Stimulated activated CD8-positive, alpha-beta memory T cell treated with anti-CD3 and anti-CD28 coated beads, Interleukin-15, amount 100 ng/mL, for 4 hours (primary cell): ENCODE data around the gene TMEM218.
"Not testable (repeated sequence)": the region's sequence is repeated elsewhere in the genome, so short reads cannot be mapped to it uniquely, and the experiment has no call there.

Experiments
- DNase-seq, 2 donors: peaks; one replicate each; pipeline ENCODE4 v3.0.0-alpha.2; 2020; ENCODE audit warnings: low read depth in 2 of 2

The TMEM218 gene

GRCh38 chr11:125075242-125075625 lies 36.2 kb downstream of the TMEM218 start:
- DNase-seq: no peak

DNA sequence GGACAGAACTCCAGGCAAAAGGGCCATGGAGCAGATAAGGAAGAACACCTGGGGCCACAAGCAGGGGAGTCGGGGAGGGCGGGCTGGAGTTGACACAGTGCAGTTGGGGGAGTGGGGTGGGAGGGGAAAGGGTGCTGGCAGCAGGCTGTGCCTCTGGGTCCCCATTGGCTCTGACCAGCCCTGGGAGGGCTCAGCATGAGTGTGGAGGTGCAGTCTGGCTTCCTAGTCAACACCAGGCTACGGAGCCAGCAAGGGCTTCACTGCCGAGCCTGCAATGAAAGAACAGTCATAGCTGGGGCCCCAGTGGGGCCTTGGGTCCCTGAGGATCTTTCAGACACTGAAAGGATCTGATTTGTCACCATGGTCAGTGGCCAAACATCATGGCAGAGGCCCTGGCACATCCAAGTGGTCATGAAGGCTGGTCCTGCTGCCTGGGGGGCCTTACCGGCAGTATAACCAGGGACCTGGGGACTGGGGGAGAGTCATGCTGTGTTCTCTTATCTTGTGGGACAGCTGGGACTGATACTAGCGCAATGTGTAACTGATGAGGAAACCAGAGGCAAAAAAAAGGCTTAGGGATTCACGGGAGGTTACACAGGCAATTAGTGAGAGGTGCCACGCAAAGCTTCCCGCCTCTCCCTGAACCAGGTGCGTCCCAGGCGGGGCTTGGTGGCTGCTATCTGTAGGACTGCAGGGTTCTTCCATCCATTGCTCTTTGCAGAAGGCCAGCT lies 36.8 kb downstream of the TMEM218 start:
- no peak for DNase-seq

DNA sequence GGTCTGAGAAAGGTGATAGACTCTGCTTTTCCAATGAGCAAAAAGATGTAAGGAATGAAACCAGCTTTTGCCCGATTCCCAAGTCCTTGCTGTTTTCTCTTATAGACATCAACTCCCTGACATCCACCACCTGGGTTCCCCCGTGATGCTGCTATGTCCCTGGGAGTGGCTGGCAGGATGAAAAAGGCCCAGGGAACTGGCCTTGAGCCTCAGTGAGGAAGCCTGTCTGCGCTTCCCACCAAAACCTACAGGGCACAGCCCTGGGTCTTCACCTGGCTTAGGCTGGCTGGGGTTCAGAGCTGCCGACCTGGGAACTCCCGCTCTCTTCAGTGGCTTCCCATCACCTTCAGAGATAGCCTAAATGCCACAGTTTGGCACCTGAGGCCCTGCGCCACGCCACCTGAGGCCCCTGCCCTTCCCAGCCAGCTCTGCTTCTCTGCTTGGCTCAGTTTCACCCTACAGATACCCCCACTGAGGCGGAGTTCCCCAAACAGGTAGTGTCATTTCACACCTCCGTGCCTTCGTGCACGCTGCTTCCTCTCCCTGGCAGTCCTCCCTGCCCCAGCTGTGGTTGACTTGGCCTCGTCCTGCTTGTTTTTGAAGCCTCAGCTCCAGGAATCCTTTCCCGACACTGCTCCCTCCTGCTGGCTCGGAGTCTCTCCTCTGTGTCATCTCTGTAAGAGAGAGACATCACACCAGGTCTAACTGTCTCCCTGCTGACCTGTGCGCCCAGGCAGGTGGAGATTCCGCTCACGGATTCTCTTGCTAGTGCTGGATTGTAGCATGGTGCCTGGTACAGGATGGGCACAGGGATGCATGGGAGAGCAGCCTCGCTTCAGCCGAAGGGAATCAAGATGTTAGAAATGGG lies 37.6 kb downstream of the TMEM218 start:
- DNase-seq: no peak

DNA sequence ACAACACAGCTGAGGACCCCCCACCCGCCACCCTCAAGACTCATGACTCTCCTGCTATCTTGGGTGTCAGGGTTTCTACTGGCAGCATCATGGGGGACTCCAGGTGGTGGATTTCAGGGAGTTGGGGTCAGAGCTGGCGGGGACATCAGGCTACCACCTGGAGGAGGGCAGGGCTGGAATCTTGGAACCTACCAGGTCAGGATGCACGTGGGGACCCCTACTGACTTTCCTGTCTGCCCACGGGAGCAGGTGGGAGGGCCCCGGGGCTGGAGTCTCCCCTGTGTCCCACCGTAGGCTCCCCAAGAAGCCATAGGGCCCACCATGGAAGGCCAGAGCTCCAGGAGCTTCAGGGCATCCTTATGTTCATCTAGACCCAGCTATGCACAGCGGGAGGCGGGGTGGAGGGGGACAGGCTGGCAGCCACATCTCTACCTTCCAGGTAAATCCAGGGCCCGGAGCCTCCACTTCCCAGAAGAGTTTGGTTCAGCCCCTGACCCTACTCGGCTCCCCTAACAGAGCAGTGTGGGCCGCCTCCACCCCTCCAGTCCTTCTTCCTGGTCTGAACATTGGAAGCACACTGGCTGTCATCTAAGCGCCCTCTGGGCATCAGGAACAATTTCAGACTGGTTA lies 38.4 kb downstream of the TMEM218 start:
- DNase-seq: no peak

DNA sequence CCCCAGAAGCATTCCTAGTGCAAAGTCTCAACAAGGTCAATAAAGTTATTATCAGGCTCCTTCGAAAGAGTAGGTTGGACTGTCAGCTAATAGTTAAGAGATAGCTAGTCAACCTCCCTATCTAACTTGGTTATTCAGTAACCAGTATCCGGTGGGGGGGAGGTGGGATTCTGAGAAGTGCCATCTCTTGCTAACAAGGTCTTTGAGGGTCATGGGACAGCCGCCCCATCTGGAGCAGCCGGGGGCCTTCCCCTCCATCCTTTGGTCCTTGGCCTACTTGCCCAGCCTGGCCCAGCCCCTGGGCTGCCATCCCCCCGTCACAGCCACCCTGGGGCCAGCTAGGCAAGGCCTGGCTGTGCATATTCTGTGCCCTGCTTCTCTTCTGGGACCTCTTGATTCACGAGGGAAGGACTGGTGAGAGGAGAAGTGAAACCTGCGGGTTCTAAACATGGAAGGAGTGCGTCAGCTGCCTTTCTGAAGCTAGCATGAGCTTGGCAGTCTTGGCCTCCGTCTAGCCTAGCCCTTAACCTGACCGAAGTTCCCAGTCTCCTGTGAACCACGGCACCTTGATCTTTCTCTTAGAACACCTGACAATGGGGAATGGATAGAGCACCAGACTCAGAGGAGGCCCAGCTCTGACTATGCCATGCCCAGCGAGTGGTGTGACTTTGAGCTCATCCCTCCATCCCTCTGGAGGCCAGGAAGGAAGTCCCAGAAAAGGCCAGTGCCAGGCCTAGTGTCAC lies 39.0 kb downstream of the TMEM218 start:
- DNase-seq: no peak

DNA sequence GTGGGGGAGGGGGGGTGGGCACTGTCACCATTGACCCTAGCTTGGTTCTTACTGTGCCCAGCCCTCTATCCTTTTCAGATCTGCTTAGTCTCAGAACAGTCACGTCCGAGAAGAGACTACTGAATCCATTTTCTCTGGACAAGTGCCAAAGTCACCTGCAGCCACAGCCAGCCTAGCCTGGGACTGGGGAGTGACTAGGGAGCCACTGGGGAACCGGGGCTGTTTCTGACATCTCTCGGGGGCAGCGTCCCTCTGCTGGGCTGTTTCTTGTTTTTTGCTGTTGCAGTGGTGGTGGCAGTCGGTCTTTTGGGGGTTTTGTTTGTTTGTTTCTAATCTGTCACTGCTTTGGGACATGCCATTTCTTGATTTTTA lies 39.6 kb downstream of the TMEM218 start:
- DNase-seq: no peak

GRCh38 chr11:125071435-125071834 lies 40.0 kb downstream of the TMEM218 start:
- no peak for DNase-seq

DNA sequence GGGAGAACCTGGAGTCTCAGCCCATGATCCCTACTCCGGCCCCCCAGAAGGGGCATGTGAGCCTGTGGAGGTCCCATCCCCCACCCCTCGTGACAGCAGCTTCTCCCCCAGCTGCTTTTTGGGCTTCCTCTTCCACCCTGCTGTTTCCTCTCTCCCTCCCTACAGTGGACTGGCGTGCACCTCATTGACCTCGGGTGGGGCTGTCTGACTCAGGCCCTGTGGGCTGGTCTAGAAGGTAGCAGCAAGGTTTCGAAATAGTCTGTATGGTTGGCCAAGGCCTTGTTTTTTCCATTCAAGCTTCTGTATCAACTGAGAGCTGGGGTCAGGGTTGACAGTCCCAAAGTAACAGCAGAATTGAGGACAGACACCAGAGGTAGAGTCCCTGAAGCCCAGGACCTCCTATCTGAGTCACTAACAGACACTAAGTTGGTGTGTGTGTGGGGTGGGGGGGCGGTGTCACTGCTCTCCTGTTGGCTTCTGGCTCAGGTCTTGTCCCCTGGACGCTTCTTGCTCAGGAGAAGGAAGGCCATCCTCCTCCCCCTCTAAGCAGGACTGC lies 40.6 kb downstream of the TMEM218 start:
- no peak for DNase-seq

DNA sequence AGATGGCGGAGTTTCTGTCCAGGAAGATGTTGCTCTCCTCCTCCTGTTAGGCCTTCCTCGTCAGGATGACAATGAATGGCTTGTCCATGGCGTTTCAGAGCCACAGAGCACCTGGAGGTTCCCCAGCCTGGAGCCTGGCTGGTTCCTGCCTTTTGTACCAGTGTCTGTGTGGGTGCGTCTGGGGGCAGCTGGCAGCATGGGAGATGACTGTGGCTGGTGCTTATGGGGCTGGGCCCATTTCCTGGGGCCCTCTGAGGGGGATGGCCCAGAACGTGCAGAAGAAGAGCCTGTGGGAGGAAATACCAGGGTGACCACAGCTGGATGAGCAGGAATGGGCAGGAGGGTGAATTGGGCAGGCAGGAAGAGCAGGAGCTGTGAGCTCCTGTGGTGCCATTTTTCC lies 41.6 kb downstream of the TMEM218 start:
- no peak for DNase-seq

- no peak for DNase-seq
These were observed 42.4 kb downstream of the TMEM218 start for GRCh38 chr11:125069008-125069407.

DNA sequence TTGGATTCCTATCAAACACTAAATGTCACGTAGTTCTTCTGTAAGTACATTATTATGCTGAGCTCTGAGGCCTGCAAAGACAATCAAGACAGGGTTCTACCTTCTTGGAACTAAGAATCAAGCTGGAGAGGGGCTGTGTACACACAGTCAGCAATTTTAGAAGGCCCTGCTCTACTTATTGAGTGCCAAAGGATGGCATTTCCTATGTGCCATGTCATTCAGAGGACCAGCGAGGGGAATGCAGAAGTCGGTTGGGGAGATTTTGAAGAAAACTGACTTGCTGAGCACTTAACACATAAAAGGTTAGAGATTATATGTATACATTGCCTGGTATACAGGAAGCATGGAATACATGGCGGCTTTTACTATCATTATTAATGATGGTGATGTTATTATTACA lies 43.1 kb downstream of the TMEM218 start:
- no peak for DNase-seq

- DNase-seq: no peak
These were observed 47.4 kb downstream of the TMEM218 start for GRCh38 chr11:125064070-125064469.

DNA sequence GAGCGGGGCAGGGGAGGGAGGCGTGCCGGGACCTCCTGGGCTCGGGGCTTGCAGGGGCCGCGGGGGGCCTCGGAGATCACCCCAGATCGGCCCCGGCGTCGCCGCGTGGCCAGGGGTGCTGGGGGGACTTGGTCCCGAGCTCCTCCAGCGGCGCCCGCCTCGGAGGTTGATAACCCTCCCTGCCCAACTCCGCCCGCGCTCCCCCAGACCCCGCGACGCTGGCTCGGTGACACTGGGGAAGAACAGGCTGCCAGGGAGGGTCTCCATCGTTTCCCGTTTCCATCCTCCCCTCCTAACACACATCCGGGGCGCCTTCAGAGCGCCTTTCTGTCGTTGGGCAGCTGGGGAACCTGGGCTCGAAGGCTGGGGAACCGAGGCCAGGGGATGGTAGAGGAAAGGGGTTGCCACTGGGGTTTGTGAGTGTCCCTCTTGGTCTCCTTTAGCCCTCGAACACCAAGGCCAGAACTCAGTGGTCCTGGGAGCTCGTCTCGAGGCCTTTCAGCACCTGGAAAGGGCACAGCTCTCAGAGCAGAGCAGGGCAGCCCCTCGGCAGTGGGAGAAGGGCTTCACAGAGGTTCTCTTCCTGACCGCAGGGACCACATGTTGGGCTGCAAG lies 47.9 kb downstream of the TMEM218 start:
- DNase-seq: no peak

GRCh38 chr11:125062931-125063428 lies 48.4 kb downstream of the TMEM218 start, which contains the start of gene SLC37A2:
Gene SLC37A2, plus strand, starts transcription at chr11:125063305. Its CDS starts 63 bp downstream, at chr11:125063368.
- DNase-seq: peak in 1 of 2 donors; percentile 26

- DNase-seq: no peak
These were observed 49.1 kb downstream of the TMEM218 start for GRCh38 chr11:125062218-125062930.

- no peak for DNase-seq
These were observed 50.1 kb downstream of the TMEM218 start for GRCh38 chr11:125061281-125061680.

DNA sequence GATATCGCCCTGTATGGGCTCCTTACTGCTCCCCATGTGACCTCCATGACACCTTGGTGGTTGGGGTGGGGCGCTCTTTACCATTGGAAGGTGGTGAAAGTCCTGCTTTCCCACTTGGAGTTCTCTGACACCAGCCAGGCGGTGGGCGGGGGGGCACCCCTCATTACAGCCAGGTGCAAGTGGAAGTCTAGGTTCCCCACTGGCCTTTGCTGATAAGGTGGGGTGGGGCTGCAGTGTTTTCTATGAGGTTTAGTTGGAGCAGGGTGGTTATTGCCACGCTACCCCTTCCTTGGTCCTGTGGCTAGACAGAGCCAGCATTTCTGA lies 53.8 kb downstream of the TMEM218 start:
- DNase-seq: no peak

DNA sequence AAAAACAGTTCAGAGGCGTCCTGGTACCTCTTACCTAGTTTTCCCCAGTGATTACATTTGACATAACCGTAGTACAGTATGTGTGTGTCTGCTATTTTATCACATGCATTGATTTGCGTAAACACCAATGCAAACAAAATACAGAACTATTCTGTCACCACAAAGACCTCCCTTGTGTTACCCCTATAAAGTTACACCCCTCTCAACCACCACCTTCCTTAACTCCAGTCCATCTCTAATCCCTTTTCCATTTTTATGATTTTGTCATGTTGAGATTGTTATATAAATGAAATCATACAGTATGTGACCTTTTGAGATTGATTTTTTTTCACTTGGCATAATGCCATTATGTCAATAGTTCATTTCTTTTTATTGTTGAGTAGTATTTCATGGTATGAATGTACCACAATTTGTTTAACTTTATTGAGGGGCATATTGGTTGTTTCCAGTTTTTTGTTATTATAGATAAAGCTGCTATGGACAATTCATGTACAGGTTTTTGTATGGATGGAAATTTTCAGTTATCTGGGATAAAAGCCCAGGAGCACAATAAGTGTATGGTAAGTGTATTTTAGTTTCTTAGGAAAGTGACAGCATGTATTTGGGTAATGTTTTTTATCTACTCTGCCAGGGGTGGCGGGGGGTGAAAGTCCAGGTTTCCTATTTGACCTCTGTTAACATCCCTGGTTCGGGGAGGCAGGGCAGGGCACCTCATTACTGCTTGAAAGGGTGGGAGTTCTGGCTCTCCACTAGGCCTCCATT lies 54.3 kb downstream of the TMEM218 start:
- no peak for DNase-seq

- not testable (repeated sequence) for DNase-seq
These were observed 55.3 kb downstream of the TMEM218 start for GRCh38 chr11:125056111-125056510.
